ENCODE measurements around the gene GPR156.

The GPR156 gene

GRCh38 chr3:120192579-120192978, 92.4 kb downstream of the GPR156 start:
- DNase-seq = no peak

GRCh38 chr3:120192159-120192558, 92.9 kb downstream of the GPR156 start:
- no peak for DNase-seq

GRCh38 chr3:120182613-120183511, 102.2 kb downstream of the GPR156 start:
- no peak for DNase-seq

GRCh38 chr3:120181632-120182031, 103.4 kb downstream of the GPR156 start:
- no peak for DNase-seq

GRCh38 chr3:120180731-120181412, 104.2 kb downstream of the GPR156 start:
- DNase-seq = no peak

GRCh38 chr3:120177707-120178306, 107.2 kb downstream of the GPR156 start:
- DNase-seq = no peak

- DNase-seq = no peak
Observed at GRCh38 chr3:120177151-120177550, 107.9 kb downstream of the GPR156 start.

- no peak for DNase-seq
Observed at GRCh38 chr3:120174811-120175539, 110.0 kb downstream of the GPR156 start.

GRCh38 chr3:120173056-120173675, 111.9 kb downstream of the GPR156 start:
- peak in 1 of 2 experiments; percentile 8 for DNase-seq

GRCh38 chr3:120172070-120172469, 113.0 kb downstream of the GPR156 start:
- peak in 1 of 2 experiments; percentile 65 for DNase-seq

- no peak for DNase-seq
Observed at GRCh38 chr3:120171134-120171873, 113.7 kb downstream of the GPR156 start.

GRCh38 chr3:120170223-120170622, 114.8 kb downstream of the GPR156 start:
- DNase-seq = no peak

GRCh38 chr3:120169407-120169806, 115.6 kb downstream of the GPR156 start:
- no peak for DNase-seq

GRCh38 chr3:120168611-120169010, 116.4 kb downstream of the GPR156 start:
- no peak for DNase-seq

- no peak for DNase-seq
Observed at GRCh38 chr3:120168038-120168437, 117.0 kb downstream of the GPR156 start.

GRCh38 chr3:120167488-120167887, 117.5 kb downstream of the GPR156 start:
- DNase-seq = no peak

GRCh38 chr3:120163816-120164215, 121.2 kb downstream of the GPR156 start:
- no peak for DNase-seq

- DNase-seq = no peak
Observed at GRCh38 chr3:120163026-120163425, 122.0 kb downstream of the GPR156 start.

- no peak for DNase-seq
Observed at GRCh38 chr3:120162400-120162799, 122.6 kb downstream of the GPR156 start.

GRCh38 chr3:120161902-120162301, 123.1 kb downstream of the GPR156 start:
- DNase-seq = no peak

- DNase-seq = peak in 1 of 2 experiments; percentile 54
Observed at GRCh38 chr3:120160050-120160449, 125.0 kb downstream of the GPR156 start.

GRCh38 chr3:120157681-120158080, 127.3 kb downstream of the GPR156 start:
- DNase-seq = no peak
